ENCODE data around the gene KRI1.

GRCh38 chr19:10568062-10568825 lies 2.4 kb upstream of the KRI1 start:
- TF ChIP-seq CTCF (IDR thresholded peaks at IDR 0.05; ENCODE audit: insufficient read depth, low read length, poor library complexity, severe bottlenecking) = no peak
- no peak for TF ChIP-seq EZH2phosphoT487 (conservative IDR thresholded peaks at IDR 0.05; ENCODE audit: low read length)
